GM18507 (cell line): ENCODE data around the gene USH1C.

ENCODE experiments used
- DNase-seq: peaks from one replicate; pipeline ENCODE4 v3.0.0; 2011; ENCODE audit warnings: low read depth; ENCODE audit not compliant: insufficient read length; ENCODE audit errors: extremely low spot score
- FAIRE-seq: peaks from 2 replicates; lab custom pipeline; 2011; peaks lifted over from hg19 to GRCh38; lab: Jason Lieb, UNC

USH1C gene

GRCh38 chr11:17529844-17530185, 14.4 kb downstream of the USH1C start:
- no peak for FAIRE-seq

GRCh38 chr11:17528906-17529843, 15.0 kb downstream of the USH1C start:
- FAIRE-seq (no peak), DNase-seq (no peak)

More at GRCh38 chr11:17529844-17530185, 14.4 kb downstream of the USH1C start:
- DNase-seq: no peak

- FAIRE-seq (peak; percentile 56), DNase-seq (peak; percentile 40)
These were observed 16.0 kb downstream of the USH1C start for GRCh38 chr11:17528181-17528691.

GRCh38 chr11:17527628-17527995, 16.6 kb downstream of the USH1C start:
- no peak for DNase-seq
- no peak for FAIRE-seq

GRCh38 chr11:17526931-17527627, 17.1 kb downstream of the USH1C start:
- FAIRE-seq: no peak
- no peak for DNase-seq

- no peak for DNase-seq
- FAIRE-seq: no peak
These were observed 17.9 kb downstream of the USH1C start for GRCh38 chr11:17526326-17526725.

GRCh38 chr11:17525570-17525969, 18.6 kb downstream of the USH1C start:
- DNase-seq: no peak
- FAIRE-seq: no peak

- DNase-seq: no peak
- no peak for FAIRE-seq
These were observed 20.0 kb downstream of the USH1C start for GRCh38 chr11:17524221-17524620.

GRCh38 chr11:17522655-17523054, 21.6 kb downstream of the USH1C start:
- no peak for FAIRE-seq
- no peak for DNase-seq

- FAIRE-seq (no peak), DNase-seq (no peak)
These were observed 22.9 kb downstream of the USH1C start for GRCh38 chr11:17521106-17521900.

- FAIRE-seq (no peak), DNase-seq (no peak)
These were observed 24.9 kb downstream of the USH1C start for GRCh38 chr11:17519061-17519885.

- DNase-seq (no peak), FAIRE-seq (no peak)
These were observed 25.9 kb downstream of the USH1C start for GRCh38 chr11:17518366-17518765.

GRCh38 chr11:17517186-17517585, 27.0 kb downstream of the USH1C start:
- DNase-seq (no peak), FAIRE-seq (no peak)

GRCh38 chr11:17516551-17517150, 27.6 kb downstream of the USH1C start:
- DNase-seq: no peak
- no peak for FAIRE-seq

GRCh38 chr11:17515443-17516176, 28.6 kb downstream of the USH1C start:
- DNase-seq (no peak), FAIRE-seq (no peak)

GRCh38 chr11:17514476-17514875, 29.7 kb downstream of the USH1C start:
- FAIRE-seq (no peak), DNase-seq (no peak)

- DNase-seq (no peak), FAIRE-seq (no peak)
These were observed 30.4 kb downstream of the USH1C start for GRCh38 chr11:17513853-17514252.

GRCh38 chr11:17512101-17512500, 32.1 kb downstream of the USH1C start:
- DNase-seq (no peak), FAIRE-seq (no peak)
